Right forelimb (tissue), 1 donor: ENCODE results near the gene ETV7.
"Not testable (repeated sequence)": the region's sequence is repeated elsewhere in the genome, so short reads cannot be mapped to it uniquely, and the experiment has no call there.

Source experiments
- DNase-seq: peaks from one replicate; pipeline ENCODE4 v3.0.0-alpha.2; 2018

ETV7 gene

GRCh38 chr6:36382976-36383375 is 4.5 kb downstream of the ETV7 start:
- DNase-seq = no peak

DNA sequence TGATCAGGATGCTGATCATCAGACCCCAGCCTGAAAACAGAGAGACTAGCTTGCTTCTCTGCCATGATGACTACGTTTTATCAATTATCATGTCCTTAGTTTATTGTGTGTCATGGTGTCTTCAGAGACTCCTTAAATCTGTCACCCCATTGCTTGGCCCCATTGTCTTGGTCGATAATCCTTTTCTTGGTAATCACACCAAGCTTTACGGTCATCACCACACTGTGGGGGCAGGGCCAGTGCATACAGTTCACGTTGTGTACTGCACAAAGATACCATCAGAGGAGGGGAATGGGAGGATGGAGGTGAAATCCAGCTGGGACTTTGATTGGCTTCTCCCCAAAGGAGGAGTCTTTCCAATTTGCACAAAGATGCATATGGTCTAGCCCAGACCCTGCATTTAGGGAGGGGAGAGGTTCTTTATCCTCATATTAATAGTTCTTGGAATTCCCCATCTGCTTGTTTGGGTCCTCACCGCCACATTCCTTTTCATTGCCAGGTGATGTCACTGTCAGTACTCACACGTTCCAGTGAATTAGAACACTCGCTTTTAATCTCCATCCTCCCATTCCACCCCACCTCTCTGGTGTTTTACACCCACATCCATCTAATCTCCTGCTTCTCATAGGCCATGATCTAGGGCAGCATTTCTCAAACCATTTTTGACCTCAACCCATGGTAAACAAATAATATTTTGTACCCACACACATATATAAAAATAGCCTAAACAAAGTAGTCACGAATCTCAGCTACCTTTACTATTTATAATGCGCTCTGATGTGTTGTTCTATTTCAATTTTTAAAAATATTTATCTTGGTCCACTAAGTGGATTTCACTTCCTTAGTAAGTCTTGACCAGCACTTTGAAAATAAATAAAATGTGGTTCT is 5.7 kb downstream of the ETV7 start:
- no peak for DNase-seq

- DNase-seq = no peak
These were observed 7.3 kb downstream of the ETV7 start for GRCh38 chr6:36380166-36380565.

DNA sequence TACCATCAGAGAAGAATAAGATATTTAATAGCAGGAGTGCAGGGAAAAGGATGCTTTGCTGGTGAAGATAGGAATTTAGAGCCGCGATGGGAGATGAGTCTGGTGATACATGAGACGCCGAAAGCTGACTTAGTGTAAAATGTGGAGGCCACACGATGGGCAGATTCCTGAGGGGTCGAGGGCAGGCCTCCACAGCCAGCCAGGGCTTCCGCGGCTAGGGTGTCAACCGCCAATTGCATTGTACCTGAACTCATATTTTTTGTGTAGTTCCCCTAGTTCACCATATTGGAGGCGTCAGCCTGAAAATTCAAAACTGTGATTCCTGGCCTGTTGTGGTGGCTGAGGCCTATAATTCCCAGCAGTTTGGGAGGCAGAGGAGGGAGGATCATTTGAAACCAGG is 8.5 kb downstream of the ETV7 start:
- DNase-seq = no peak

GRCh38 chr6:36378243-36378920 is 9.1 kb downstream of the ETV7 start:
- DNase-seq = no peak

- DNase-seq = no peak
These were observed 9.9 kb downstream of the ETV7 start for GRCh38 chr6:36377594-36377993.

- no peak for DNase-seq
These were observed 10.7 kb downstream of the ETV7 start for GRCh38 chr6:36376742-36377141.

DNA sequence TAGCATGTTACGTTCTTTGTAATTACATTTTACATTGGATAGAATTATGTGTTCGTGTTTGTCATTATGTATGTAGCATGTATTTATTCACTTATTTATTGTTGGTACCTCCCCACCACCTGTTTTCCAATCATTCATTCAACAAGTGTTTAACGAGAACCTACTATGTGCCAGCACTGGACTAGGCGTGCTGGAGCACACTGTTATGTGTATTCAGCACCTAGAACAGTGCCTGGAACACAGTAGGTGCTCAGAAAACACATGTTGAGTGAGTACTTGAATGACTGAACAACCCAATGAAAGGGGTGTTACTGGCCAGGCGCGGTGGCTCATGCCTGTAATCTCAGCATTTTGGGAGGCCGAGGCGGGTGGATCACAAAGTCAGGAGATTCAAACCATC is 11.3 kb downstream of the ETV7 start:
- DNase-seq = no peak

GRCh38 chr6:36375644-36376155 is 11.8 kb downstream of the ETV7 start:
- no peak for DNase-seq

DNA sequence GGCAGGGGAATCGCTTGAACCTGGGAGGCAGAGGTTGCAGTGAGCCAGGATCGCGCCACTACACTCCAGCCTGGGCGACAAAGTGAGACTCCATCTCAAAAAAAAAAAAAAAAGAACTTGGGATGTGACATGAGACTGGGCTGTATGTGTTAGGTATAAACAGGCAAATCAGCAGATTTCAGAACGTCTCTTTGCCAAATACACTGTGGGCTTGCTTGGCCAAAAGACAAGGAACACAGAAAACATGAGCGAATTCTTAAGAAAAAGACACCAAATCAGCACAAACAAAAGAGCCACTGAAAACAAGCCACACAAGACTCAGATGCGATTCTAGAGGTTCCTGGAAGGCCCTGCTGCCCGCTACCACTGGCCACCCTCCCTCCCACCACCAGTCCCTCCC is 12.5 kb downstream of the ETV7 start:
- peak; percentile 40 for DNase-seq

DNA sequence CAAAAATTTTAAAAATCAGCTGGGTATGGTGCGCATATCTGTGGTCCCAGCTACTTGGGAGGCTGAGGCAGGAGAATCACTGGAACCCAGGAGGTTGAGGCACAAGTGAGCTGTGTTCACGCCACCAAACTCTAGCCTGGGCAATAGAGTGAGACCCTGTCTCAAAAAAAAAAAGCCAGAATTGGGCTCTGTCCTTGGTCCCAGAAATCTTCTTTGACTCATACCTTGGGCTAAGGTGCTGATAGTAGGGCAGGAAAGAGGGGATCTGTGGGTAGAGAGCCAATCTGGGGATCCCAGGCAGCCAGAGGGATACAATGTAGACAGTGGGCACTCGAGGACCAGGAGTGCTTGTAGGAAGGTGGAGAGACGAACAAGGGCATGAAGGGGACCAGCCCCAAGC is 13.3 kb downstream of the ETV7 start:
- DNase-seq = no peak

DNA sequence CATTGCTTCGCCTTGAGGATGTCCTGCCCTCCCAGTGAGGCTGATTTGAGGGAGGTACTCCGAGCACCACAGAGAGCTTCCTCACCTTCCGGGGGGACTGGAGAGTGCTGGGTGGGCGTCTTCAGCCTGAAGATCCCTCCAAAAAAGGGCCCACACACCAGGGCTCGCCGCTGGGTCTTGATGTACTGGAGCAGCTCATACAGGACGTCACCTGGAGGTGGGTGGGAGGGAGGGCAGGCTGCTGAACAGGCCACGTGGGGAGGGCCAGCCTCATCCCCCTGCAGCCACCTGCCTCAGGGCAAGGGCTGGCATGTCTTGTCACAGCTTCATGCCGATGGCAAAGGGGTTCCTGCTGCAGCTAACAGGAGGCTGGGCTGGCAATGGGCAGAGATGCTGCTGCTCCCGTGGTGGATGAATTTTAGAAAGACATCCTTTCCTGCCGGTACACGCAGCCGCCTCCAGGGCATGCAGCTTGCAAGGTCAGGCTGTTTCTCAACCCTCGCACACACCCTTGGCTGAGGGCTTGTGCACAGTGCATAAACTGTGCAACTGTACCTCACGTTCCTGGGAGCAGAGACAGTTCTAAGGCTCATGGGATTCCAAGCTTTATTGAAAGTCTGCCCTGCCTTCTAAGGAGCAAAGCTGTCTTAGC is 14.0 kb downstream of the ETV7 start:
- DNase-seq = peak; percentile 33

DNA sequence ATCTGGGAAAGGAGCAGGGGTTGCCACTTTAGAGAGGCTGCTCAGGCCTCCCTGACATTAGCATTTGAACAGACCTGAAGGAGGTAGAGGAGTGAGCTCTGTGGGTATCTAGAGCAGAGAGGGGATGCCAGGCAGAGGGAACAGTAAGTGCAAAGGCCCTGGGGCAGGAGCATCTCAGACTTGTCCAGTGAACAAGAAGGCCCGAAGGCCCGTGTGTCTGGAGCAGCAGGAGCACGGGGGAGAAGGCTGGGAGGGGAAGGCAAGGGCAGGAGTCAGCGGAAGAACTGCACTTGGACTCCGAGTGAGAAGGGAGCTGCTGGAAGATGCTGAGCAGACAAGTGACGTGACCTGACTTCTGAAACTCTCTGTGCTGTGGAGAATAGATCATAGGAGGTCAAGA is 15.4 kb downstream of the ETV7 start:
- DNase-seq = no peak

DNA sequence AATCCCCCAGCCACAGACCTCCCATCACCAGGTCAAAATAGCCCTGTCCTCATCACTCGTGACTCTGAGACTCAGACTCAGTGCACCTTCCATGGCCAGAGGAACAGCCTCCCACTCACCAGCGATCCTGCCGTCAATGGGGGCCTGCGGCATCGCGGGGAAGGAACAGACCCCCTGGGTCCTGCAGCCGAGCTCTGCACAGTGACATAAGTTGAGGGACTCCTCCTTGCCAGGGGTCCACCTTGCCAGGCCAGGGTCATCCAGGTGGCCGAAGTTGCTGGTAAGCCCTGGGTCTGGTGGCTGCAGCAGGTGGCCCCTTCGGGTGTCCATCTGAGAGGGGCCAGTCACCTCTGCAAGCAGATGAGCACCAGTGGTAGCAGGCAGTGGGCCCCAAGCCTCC is 16.3 kb downstream of the ETV7 start:
- DNase-seq = no peak

DNA sequence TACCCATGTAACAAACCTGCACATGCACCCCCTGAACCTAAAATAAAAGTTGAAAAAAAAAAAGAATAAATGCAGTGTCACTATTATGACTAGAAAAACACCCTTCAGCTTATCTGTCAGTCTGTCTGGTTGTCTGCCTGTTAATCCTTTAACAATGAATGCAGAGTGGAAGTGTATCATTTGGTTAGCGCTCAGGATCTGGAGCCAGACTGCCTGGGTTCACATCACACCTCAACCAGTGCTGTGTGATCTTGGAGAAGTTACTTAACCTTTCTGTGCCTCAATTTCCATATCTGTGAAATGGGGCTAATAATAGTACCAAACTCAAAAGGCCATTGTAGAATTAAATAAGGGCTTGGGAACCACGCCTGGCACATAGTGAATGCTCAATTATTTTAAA is 16.8 kb downstream of the ETV7 start:
- no peak for DNase-seq

GRCh38 chr6:36368921-36369865 is 18.3 kb downstream of the ETV7 start:
- no peak for DNase-seq

DNA sequence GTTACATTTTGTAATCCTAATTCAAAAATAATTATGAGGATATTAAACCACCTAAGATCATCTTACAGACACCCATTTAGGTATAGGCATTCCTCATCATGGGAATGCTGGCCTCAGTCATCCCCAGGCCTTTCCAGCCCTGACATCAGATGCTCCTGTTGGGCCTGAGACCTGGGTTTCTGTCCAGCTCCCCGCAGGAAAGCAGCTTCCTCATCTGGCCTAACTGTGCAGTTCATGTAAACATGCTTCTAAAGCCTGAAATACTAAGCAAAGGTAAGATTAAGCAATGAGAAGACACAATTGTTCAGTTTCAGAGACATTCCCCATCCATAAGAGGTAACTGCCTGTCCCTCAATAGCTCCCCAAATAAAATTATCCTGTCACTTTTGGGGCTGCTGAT is 19.0 kb downstream of the ETV7 start:
- no peak for DNase-seq

DNA sequence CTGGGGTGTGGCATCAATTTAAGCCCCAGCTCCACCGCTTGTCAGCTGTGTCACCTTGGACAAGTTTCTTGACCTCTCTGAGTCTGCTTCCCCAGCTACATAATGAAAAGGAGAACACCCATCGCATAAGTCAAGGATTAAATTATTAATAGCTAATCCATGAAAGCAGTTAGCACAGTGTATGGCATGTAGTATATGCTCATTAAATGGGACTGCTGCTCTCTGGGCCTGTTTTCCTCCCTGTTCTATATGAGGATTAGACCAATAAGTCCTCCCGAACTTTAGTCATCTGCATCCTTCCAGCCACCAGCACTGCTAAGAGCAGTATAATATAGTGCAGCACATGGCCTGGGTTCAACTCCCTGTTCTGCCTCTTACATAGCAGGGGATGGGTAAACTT is 19.7 kb downstream of the ETV7 start:
- no peak for DNase-seq

DNA sequence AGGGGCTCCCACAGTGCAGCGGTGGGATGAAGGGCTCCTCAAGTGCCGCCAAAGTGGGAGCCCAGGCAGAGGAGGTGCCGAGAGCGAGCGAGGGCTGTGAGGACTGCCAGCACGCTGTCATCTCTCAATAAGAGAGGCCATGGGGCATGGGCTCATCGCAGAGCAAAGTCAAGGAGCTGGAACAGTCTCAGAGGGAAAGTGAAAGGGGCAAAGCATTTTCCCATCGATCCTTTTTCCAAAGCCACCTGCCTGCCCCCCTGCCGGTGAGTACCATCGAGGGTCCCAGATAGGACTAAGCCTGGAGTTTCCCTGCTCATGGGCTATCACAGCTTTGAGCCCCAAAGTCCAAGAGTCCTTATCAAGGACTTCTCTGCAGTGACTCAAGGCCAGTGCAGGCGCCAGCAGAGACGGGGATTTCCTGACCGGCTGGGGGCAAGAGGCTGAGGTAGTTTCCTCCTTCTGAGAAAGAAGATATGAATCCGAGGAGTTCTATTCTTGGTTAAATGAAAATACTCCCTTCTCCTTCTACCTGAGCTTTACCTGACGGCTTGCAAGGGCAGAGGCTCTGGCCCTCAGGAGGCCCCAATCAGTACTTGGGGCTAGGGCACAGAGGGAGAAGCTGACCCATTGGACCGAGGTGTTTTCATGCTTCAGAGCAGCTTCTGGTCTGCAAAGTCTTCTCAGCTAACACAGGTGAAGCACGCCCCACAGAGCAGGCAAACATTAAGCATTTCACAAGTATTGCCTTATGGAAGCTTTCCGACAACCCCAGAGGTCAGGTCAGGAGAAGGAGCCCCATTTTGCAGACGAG is 22.6 kb downstream of the ETV7 start:
- no peak for DNase-seq

- not testable (repeated sequence) for DNase-seq
These were observed 23.3 kb downstream of the ETV7 start for GRCh38 chr6:36364061-36364635.

DNA sequence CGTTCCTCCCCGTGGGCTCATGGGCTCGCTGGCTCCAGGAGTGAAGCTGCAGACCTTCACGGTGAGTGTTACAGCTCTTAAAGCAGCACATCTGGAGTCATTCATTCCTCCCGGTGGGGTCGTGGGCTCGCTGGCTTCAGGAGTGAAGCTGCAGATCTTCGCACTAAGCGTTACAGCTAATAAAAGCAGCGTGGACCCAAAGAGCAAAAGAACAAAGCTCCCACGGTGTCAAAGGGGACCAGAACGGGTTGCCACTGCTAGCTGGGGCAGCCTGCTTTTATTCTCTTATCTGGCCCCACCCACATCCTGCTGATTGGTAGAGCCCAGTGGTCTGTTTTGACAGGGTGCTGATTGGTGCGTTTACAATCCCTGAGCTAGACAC is 24.1 kb downstream of the ETV7 start:
- not testable (repeated sequence) for DNase-seq
